Inflammatory macrophage (primary cell): ENCODE data around the gene PSPN.
A peak's percentile ranks its signal among the peaks of the same experiment; 100 is the strongest.
"Not testable (repeated sequence)": the region's sequence is repeated elsewhere in the genome, so short reads cannot be mapped to it uniquely, and the experiment has no call there.

Source experiments
- DNase-seq, 2 donors: peaks; one replicate each; pipeline ENCODE4 v3.0.0-alpha.2; 2020 to 2022

PSPN gene

GRCh38 chr19:6373096-6373812, 2.5 kb downstream of the PSPN start:
- DNase-seq = peak; percentile 98

- DNase-seq = peak; percentile 100
Measured at GRCh38 chr19:6372594-6373095, 3.1 kb downstream of the PSPN start, which contains the start of gene ALKBH7. Gene ALKBH7, plus strand, starts transcription at chr19:6372794. Its CDS starts 27 bp downstream, at chr19:6372821.

GRCh38 chr19:6364353-6364752, 11.4 kb downstream of the PSPN start:
- no peak for DNase-seq

GRCh38 chr19:6362351-6362801, 13.4 kb downstream of the PSPN start:
- DNase-seq = no peak

GRCh38 chr19:6362027-6362350, 13.7 kb downstream of the PSPN start:
- DNase-seq = no peak

- not testable (repeated sequence) for DNase-seq
Measured at GRCh38 chr19:6360857-6361216, 14.9 kb downstream of the PSPN start.

GRCh38 chr19:6360445-6360844, 15.3 kb downstream of the PSPN start:
- DNase-seq = not testable (repeated sequence)

- no peak for DNase-seq
Measured at GRCh38 chr19:6359568-6360341, 16.0 kb downstream of the PSPN start.

GRCh38 chr19:6358003-6358402, 17.7 kb downstream of the PSPN start:
- no peak for DNase-seq

- DNase-seq = no peak
Measured at GRCh38 chr19:6357174-6357573, 18.6 kb downstream of the PSPN start.

GRCh38 chr19:6355321-6356040, 20.3 kb downstream of the PSPN start:
- DNase-seq = not testable (repeated sequence)

- DNase-seq = peak in 1 of 2 donors; percentile 16
Measured at GRCh38 chr19:6354098-6354674, 21.5 kb downstream of the PSPN start.

- DNase-seq = no peak
Measured at GRCh38 chr19:6352381-6353165, 23.2 kb downstream of the PSPN start.

- DNase-seq = no peak
Measured at GRCh38 chr19:6350688-6351087, 25.0 kb downstream of the PSPN start.

- not testable (repeated sequence) for DNase-seq
Measured at GRCh38 chr19:6349271-6349670, 26.5 kb downstream of the PSPN start.

- DNase-seq = no peak
Measured at GRCh38 chr19:6343462-6343861, 32.3 kb downstream of the PSPN start.

- no peak for DNase-seq
Measured at GRCh38 chr19:6340493-6341201, 35.1 kb downstream of the PSPN start.

- DNase-seq = no peak
Measured at GRCh38 chr19:6334490-6335285, 41.0 kb downstream of the PSPN start.

GRCh38 chr19:6333439-6333838, 42.3 kb downstream of the PSPN start, which contains the start of gene ACER1:
Gene ACER1, minus strand, starts transcription at chr19:6333612. Its CDS starts 61 bp downstream, at chr19:6333551.
- no peak for DNase-seq

- DNase-seq = no peak
Measured at GRCh38 chr19:6326815-6327214, 48.9 kb downstream of the PSPN start.
